ENCODE data around the gene TEFM. TPM values are rescaled to one million over a fixed set of nuclear protein-coding genes. Genes with fewer than 3 reads are reported as not detected.

The TEFM gene
- 10.1 and 12.1 TPM in 2 replicates for total RNA-seq

GRCh38 chr17:30906101-30906911 lies at the start of gene TEFM:
TSS of gene TEFM (minus strand) at chr17:30906238. CDS start at chr17:30906198, 40 bp downstream.

GRCh38 chr17:30921544-30922196 lies 15.6 kb upstream of the TEFM start, which contains the start of gene ADAP2:
TSS of gene ADAP2 (plus strand) at chr17:30921945. CDS start at chr17:30922015, 70 bp downstream.

Other genes with a start within 250 kb of the TEFM start
- gene CRLF3, start 81.5 kb downstream of the TEFM start, total RNA-seq = 19.4 and 27.6 TPM in 2 replicates
- 1.1 and 5.4 TPM in 2 replicates for gene ATAD5, start 74.3 kb downstream of the TEFM start, total RNA-seq
- gene ADAP2, start 15.7 kb upstream of the TEFM start, total RNA-seq = 7.9 and 12.1 TPM in 2 replicates
- 8.2 and 14.1 TPM in 2 replicates for gene RNF135, start 64.8 kb upstream of the TEFM start, total RNA-seq
- gene NF1, start 188.7 kb upstream of the TEFM start, total RNA-seq = 37.4 and 56.9 TPM in 2 replicates